Neural cell (in vitro differentiated cells): ENCODE measurements around the gene NOL4L.

Source experiments
- CTCF ChIP-seq: fragments of 450-650 bp; IDR thresholded peaks from 2 replicates; pipeline ENCODE4 v1.5.1; 2014; ENCODE audit warnings: antibody characterized with exemption, mild to moderate bottlenecking, moderate library complexity; ENCODE audit not compliant: poor library complexity, severe bottlenecking
- EP300 ChIP-seq: fragments of 450-650 bp; conservative IDR thresholded peaks from 2 replicates; pipeline ENCODE4 v1.6.1; 2014; ENCODE audit warnings: antibody characterized with exemption, mild to moderate bottlenecking, moderate library complexity; ENCODE audit not compliant: poor library complexity, severe bottlenecking
- EZH2 ChIP-seq: fragments of 200-600, 300-800 bp; shearing (Covaris generic), sonication (generic); IDR thresholded peaks from 2 replicates; pipeline ENCODE4 v1.6.1; 2014; ENCODE audit warnings: antibody characterized with exemption, low read length, borderline replicate concordance, mild to moderate bottlenecking; ENCODE audit not compliant: insufficient read depth, poor library complexity, severe bottlenecking
- POLR2AphosphoS5 ChIP-seq: IDR thresholded peaks from 2 replicates; pipeline ENCODE4 v1.6.1; 2012
- RAD21 ChIP-seq: fragments of 450-650 bp; conservative IDR thresholded peaks from 2 replicates; pipeline ENCODE4 v1.6.1; 2014; ENCODE audit warnings: antibody characterized with exemption, mild to moderate bottlenecking, moderate library complexity
- REST ChIP-seq: IDR thresholded peaks from 2 replicates; pipeline ENCODE4 v1.6.1; 2012; ENCODE audit warnings: borderline replicate concordance
- SMC3 ChIP-seq: fragments of 450-650 bp; conservative IDR thresholded peaks from 2 replicates; pipeline ENCODE4 v1.6.1; 2014; ENCODE audit warnings: antibody characterized with exemption, mild to moderate bottlenecking, moderate library complexity; ENCODE audit not compliant: poor library complexity
- TAF1 ChIP-seq: IDR thresholded peaks from 2 replicates; pipeline ENCODE4 v1.6.1; 2012; ENCODE audit warnings: low read depth

- TF ChIP-seq RAD21 (no peak), CTCF (no peak), TAF1 (no peak), REST (no peak), EP300 (peak; percentile 28), EZH2 (no peak), POLR2AphosphoS5 (no peak), SMC3 (no peak)
Measured at GRCh38 chr20:32560482-32560988, 24.6 kb downstream of the NOL4L start.
